Neural cell (in vitro differentiated cells): ENCODE data around the gene MAPK10. TPM values are rescaled to one million over a fixed set of nuclear protein-coding genes. Genes with fewer than 3 reads are reported as not detected.

Experiments used
- H2AFZ ChIP-seq: fragments of 200-600, 300-800 bp; sonication (generic), shearing (Covaris generic); 2 replicates; pipeline ENCODE4 v1.6.0; 2014; ENCODE audit warnings: low read depth, mild to moderate bottlenecking, antibody characterized with exemption, low read length, moderate library complexity
- H3F3A ChIP-seq: fragments of 200-600 bp; shearing (Covaris generic); 2 replicates; pipeline ENCODE4 v1.6.1; 2016; ENCODE audit warnings: mild to moderate bottlenecking, moderate library complexity, mixed read lengths, antibody characterized with exemption, low read length; ENCODE audit not compliant: insufficient read depth, poor library complexity, severe bottlenecking
- H3K27ac ChIP-seq: fragments of 200-600, 300-800 bp; sonication (generic), shearing (Covaris generic); 2 replicates; pipeline ENCODE4 v1.5.1; 2014; ENCODE audit warnings: mild to moderate bottlenecking, low read length, moderate library complexity
- H3K27me3 ChIP-seq: fragments of 300-800, 200-600 bp; sonication (generic), shearing (Covaris generic); 2 replicates; pipeline ENCODE4 v1.6.0; 2014; ENCODE audit warnings: mild to moderate bottlenecking, low read depth, low read length, moderate library complexity; ENCODE audit not compliant: insufficient read depth
- H3K36me3 ChIP-seq: fragments of 300-800, 200-600 bp; sonication (generic), shearing (Covaris generic); 2 replicates; pipeline ENCODE4 v1.5.1; 2014; ENCODE audit warnings: mild to moderate bottlenecking, antibody characterized with exemption, low read length, moderate library complexity; ENCODE audit not compliant: insufficient read depth
- H3K4me2 ChIP-seq: fragments of 300-800, 200-600 bp; sonication (generic), shearing (Covaris generic); 2 replicates; pipeline ENCODE4 v1.6.0; 2014; ENCODE audit warnings: mild to moderate bottlenecking, low read length
- H3K4me3 ChIP-seq: fragments of 300-800, 200-600 bp; sonication (generic), shearing (Covaris generic); 2 replicates; pipeline ENCODE4 v1.5.1; 2014; ENCODE audit warnings: mild to moderate bottlenecking, low read length, moderate library complexity
- H3K79me2 ChIP-seq: fragments of 200-600 bp; shearing (Covaris generic); replicated peaks from 2 replicates; pipeline ENCODE4 v1.6.0; 2014; ENCODE audit warnings: mild to moderate bottlenecking, low read length, moderate library complexity; ENCODE audit not compliant: insufficient read depth
- H3K9ac ChIP-seq: fragments of 300-800, 200-600 bp; sonication (generic), shearing (Covaris generic); 2 replicates; pipeline ENCODE4 v1.6.1; 2016; ENCODE audit warnings: mild to moderate bottlenecking, low read length, mixed read lengths
- H3K9me2 ChIP-seq: fragments of 200-600 bp; shearing (Covaris generic); 2 replicates; pipeline ENCODE4 v1.6.1; 2016; ENCODE audit warnings: mild to moderate bottlenecking, low read length, mixed read lengths; ENCODE audit not compliant: insufficient read depth
- H3K9me3 ChIP-seq: fragments of 200-600, 300-800 bp; sonication (generic), shearing (Covaris generic); 2 replicates; pipeline ENCODE4 v1.6.1; 2016; ENCODE audit warnings: mild to moderate bottlenecking, mixed run types, low read length, moderate library complexity, mixed read lengths
- H4K20me1 ChIP-seq: fragments of 200-600 bp; shearing (Covaris generic); 2 replicates; pipeline ENCODE4 v1.6.1; 2016; ENCODE audit warnings: mild to moderate bottlenecking, mixed run types; ENCODE audit not compliant: insufficient read depth
- EP300 ChIP-seq: fragments of 450-650 bp; conservative IDR thresholded peaks from 2 replicates; pipeline ENCODE4 v1.6.1; 2014; ENCODE audit warnings: antibody characterized with exemption, mild to moderate bottlenecking, moderate library complexity; ENCODE audit not compliant: poor library complexity, severe bottlenecking
- EZH2 ChIP-seq: fragments of 200-600, 300-800 bp; shearing (Covaris generic), sonication (generic); IDR thresholded peaks from 2 replicates; pipeline ENCODE4 v1.6.1; 2014; ENCODE audit warnings: antibody characterized with exemption, low read length, borderline replicate concordance, mild to moderate bottlenecking; ENCODE audit not compliant: insufficient read depth, poor library complexity, severe bottlenecking
- MXI1 ChIP-seq: fragments of 450-650 bp; conservative IDR thresholded peaks from 2 replicates; pipeline ENCODE4 v1.6.1; 2014; ENCODE audit warnings: antibody characterized with exemption, mild to moderate bottlenecking; ENCODE audit not compliant: poor library complexity, severe bottlenecking
- POLR2AphosphoS5 ChIP-seq: IDR thresholded peaks from 2 replicates; pipeline ENCODE4 v1.6.1; 2012
- RAD21 ChIP-seq: fragments of 450-650 bp; conservative IDR thresholded peaks from 2 replicates; pipeline ENCODE4 v1.6.1; 2014; ENCODE audit warnings: antibody characterized with exemption, mild to moderate bottlenecking, moderate library complexity
- REST ChIP-seq: IDR thresholded peaks from 2 replicates; pipeline ENCODE4 v1.6.1; 2012; ENCODE audit warnings: borderline replicate concordance
- SMC3 ChIP-seq: fragments of 450-650 bp; conservative IDR thresholded peaks from 2 replicates; pipeline ENCODE4 v1.6.1; 2014; ENCODE audit warnings: antibody characterized with exemption, mild to moderate bottlenecking, moderate library complexity; ENCODE audit not compliant: poor library complexity
- TAF1 ChIP-seq: IDR thresholded peaks from 2 replicates; pipeline ENCODE4 v1.6.1; 2012; ENCODE audit warnings: low read depth
- polyA plus RNA-seq: library from polyadenylated mRNA; depleted of rRNA; stranded (reverse); fragments of >200 nt; gene quantifications from 2 replicates; pipeline ENCODE4 v1.2.3, GENCODE V29; 2014
- TF ChIP-seq, protein P1 (sequence below): fragments of 450-650 bp; IDR thresholded peaks from 2 replicates; pipeline ENCODE4 v1.5.1; 2014; ENCODE audit warnings: antibody characterized with exemption, mild to moderate bottlenecking, moderate library complexity; ENCODE audit not compliant: poor library complexity, severe bottlenecking

The MAPK10 gene
- polyA plus RNA-seq, 1 donor from 2014 or later: 91.9 TPM

DNA sequence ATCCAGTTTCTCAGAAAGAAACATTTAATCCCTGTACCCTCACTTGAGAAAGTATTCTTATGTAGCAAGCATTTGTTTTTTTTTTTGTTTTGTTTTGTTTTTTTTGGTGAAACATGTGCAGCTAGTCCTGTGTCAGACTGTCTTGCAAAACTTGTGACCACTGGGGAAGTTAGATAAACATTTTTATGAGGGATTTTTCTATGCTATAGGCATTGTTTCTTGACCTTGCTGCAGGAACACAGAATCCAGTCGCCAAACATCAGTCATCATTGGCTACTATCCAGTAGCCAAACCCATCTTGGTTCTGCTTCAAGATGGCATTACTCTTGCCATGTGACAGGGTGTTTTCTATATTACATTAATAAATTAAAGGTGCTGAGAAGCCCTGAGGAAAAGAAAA is 7.7 kb upstream of the MAPK10 start:
- no peaks in the 10 kb centered on the region for H4K20me1 ChIP-seq
- H3K4me2 ChIP-seq: no peak overlapping the region
- no peaks in the 10 kb centered on the region for H3K9me2 ChIP-seq
- no peak overlapping the region for H3K27ac ChIP-seq
- TF ChIP-seq, protein P1, sequence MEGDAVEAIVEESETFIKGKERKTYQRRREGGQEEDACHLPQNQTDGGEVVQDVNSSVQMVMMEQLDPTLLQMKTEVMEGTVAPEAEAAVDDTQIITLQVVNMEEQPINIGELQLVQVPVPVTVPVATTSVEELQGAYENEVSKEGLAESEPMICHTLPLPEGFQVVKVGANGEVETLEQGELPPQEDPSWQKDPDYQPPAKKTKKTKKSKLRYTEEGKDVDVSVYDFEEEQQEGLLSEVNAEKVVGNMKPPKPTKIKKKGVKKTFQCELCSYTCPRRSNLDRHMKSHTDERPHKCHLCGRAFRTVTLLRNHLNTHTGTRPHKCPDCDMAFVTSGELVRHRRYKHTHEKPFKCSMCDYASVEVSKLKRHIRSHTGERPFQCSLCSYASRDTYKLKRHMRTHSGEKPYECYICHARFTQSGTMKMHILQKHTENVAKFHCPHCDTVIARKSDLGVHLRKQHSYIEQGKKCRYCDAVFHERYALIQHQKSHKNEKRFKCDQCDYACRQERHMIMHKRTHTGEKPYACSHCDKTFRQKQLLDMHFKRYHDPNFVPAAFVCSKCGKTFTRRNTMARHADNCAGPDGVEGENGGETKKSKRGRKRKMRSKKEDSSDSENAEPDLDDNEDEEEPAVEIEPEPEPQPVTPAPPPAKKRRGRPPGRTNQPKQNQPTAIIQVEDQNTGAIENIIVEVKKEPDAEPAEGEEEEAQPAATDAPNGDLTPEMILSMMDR: no peak
- no peak for TF ChIP-seq SMC3
- no peak for TF ChIP-seq TAF1
- no peak for TF ChIP-seq RAD21
- no peaks in the 10 kb centered on the region for H3F3A ChIP-seq
- H3K79me2 ChIP-seq: no peaks in the 10 kb centered on the region
- H3K9me3 ChIP-seq: no peaks in the 10 kb centered on the region
- no peak overlapping the region for H2AFZ ChIP-seq
- H3K27me3 ChIP-seq: no peaks in the 10 kb centered on the region
- H3K4me3 ChIP-seq: no peak overlapping the region
- no peak overlapping the region for H3K9ac ChIP-seq
- H3K36me3 ChIP-seq: no peaks in the 10 kb centered on the region

DNA sequence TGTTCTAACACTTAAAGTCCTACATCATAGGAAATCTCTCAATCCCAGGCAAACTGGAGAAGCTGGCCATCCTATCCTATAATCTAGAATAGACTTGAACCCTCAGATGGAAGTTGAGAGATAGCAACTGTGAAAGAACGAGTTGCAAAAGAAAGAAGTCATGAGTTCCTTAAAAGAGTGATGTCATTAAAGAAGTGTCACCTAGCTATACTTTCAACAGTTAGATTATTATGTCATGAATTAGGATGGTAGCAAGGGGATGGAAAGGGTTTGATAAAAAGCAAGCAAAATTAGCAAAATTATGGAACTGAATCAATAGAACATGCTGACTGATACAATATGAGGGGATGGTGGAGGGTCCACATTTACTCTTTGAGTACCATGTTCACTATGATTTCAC is 7.1 kb upstream of the MAPK10 start:
- no peak overlapping the region for H2AFZ ChIP-seq
- H3K36me3 ChIP-seq: no peaks in the 10 kb centered on the region

GRCh38 chr4:86362510-86362909 is 2.7 kb upstream of the MAPK10 start:
- no peak overlapping the region for H2AFZ ChIP-seq
- no peak for TF ChIP-seq MXI1
- no peak for TF ChIP-seq EP300
- no peak for TF ChIP-seq TAF1
- no peak for TF ChIP-seq EZH2
- TF ChIP-seq SMC3: no peak
- TF ChIP-seq RAD21: no peak
- TF ChIP-seq POLR2AphosphoS5: no peak
- no peak for TF ChIP-seq REST
- H4K20me1 ChIP-seq: no peaks in the 10 kb centered on the region
- peaks cover 23% of the 10 kb centered on the region for H3K79me2 ChIP-seq
- H3K27ac ChIP-seq: no peak overlapping the region
- H3K27me3 ChIP-seq: no peaks in the 10 kb centered on the region
- no peak overlapping the region for H3K4me2 ChIP-seq
- H3K9ac ChIP-seq: no peak overlapping the region
- no peak overlapping the region for H3K4me3 ChIP-seq
- no peaks in the 10 kb centered on the region for H3K9me2 ChIP-seq
- H3K36me3 ChIP-seq: no peaks in the 10 kb centered on the region
- H3K9me3 ChIP-seq: no peaks in the 10 kb centered on the region
- H3F3A ChIP-seq: peaks cover 8% of the 10 kb centered on the region

More for the DNA sequence above, 7.1 kb upstream of the MAPK10 start:
- Histone ChIP-seq H3K27ac (no peak overlapping the region), H3K9me2 (no peaks in the 10 kb centered on the region), H3K4me2 (no peak overlapping the region), H3K4me3 (no peak overlapping the region), H3K79me2 (no peaks in the 10 kb centered on the region), H3K9ac (no peak overlapping the region), H4K20me1 (no peaks in the 10 kb centered on the region), H3F3A (no peaks in the 10 kb centered on the region), H3K27me3 (no peaks in the 10 kb centered on the region), H3K9me3 (no peaks in the 10 kb centered on the region)
- no peak for TF ChIP-seq SMC3
- no peak for TF ChIP-seq RAD21
- TF ChIP-seq MXI1: no peak
- TF ChIP-seq EP300: no peak
- no peak for TF ChIP-seq EZH2
